ENCODE measurements around the gene MSRB2. TPM values are rescaled to one million over a fixed set of nuclear protein-coding genes. Genes with fewer than 3 reads are reported as not detected.

Gene MSRB2
- total RNA-seq, 1 experiment from 2014 or later = 9.6 TPM

- TF ChIP-seq ESRRA (CRISPR knock-in tag; IDR thresholded peaks at IDR 0.05; ENCODE audit: borderline replicate concordance) = peak; percentile 85; the same call in 1 of the 2 replicates
- peak; percentile 72; the same call in 1 of the 2 replicates for TF ChIP-seq AFF4 (CRISPR knock-in tag; IDR thresholded peaks at IDR 0.05; ENCODE audit: borderline replicate concordance)
- TF ChIP-seq RORB (CRISPR knock-in tag; IDR thresholded peaks at IDR 0.05) = no peak
- TF ChIP-seq NR1H2 (CRISPR knock-in tag; IDR thresholded peaks at IDR 0.05) = no peak
- TF ChIP-seq MAX (CRISPR knock-in tag; IDR thresholded peaks at IDR 0.05) = peak; percentile 74
- TF ChIP-seq GABPB1 (CRISPR knock-in tag; IDR thresholded peaks at IDR 0.05) = no peak
- TF ChIP-seq CTCF (IDR thresholded peaks at IDR 0.05) = no peak
- TF ChIP-seq ZNF396 (CRISPR knock-in tag; IDR thresholded peaks at IDR 0.05; ENCODE audit: borderline replicate concordance) = no peak
- 0 out of 2 replicates have a peak, but pooled peaks have one; percentile 33 for TF ChIP-seq ZBTB43 (CRISPR knock-in tag; IDR thresholded peaks at IDR 0.05)
- no peak for TF ChIP-seq FOXJ3 (CRISPR knock-in tag; IDR thresholded peaks at IDR 0.05; ENCODE audit: borderline replicate concordance)
- TF ChIP-seq EMX1 (CRISPR knock-in tag; IDR thresholded peaks at IDR 0.05) = no peak
- peak; percentile 78; the same call in 1 of the 2 replicates for TF ChIP-seq ARID4B (CRISPR knock-in tag; IDR thresholded peaks at IDR 0.05; ENCODE audit: borderline replicate concordance)
- 0 out of 2 replicates have a peak, but pooled peaks have one; percentile 25 for TF ChIP-seq NFYB (CRISPR knock-in tag; conservative IDR thresholded peaks at IDR 0.05; ENCODE audit: low read depth)
- no peak for TF ChIP-seq ATF3 (CRISPR knock-in tag; conservative IDR thresholded peaks at IDR 0.05)
- peak; percentile 17; the same call in 1 of the 2 replicates for TF ChIP-seq USF1 (CRISPR knock-in tag; IDR thresholded peaks at IDR 0.05)
- no peak for TF ChIP-seq SOX15 (CRISPR knock-in tag; IDR thresholded peaks at IDR 0.05)
- TF ChIP-seq ZNF263 (CRISPR knock-in tag; IDR thresholded peaks at IDR 0.05; ENCODE audit: low read depth) = no peak
- no peak for TF ChIP-seq GTF2I (CRISPR knock-in tag; conservative IDR thresholded peaks at IDR 0.05)
- peak; percentile 76 for TF ChIP-seq FOXP4 (CRISPR knock-in tag; IDR thresholded peaks at IDR 0.05)
- no peak for TF ChIP-seq ZNF425 (CRISPR knock-in tag; conservative IDR thresholded peaks at IDR 0.05)
- peak; percentile 42; the same call in 1 of the 2 replicates for TF ChIP-seq JUN (CRISPR knock-in tag; IDR thresholded peaks at IDR 0.05)
Observed at GRCh38 chr10:23171232-23171876, 76.0 kb downstream of the MSRB2 start (continued).

All from WTC11 (cell line).